ENCODE results near the gene PCGF2. TPM values are rescaled to one million over a fixed set of nuclear protein-coding genes. Genes with fewer than 3 reads are reported as not detected.
"Not testable (repeated sequence)": the region's sequence is repeated elsewhere in the genome, so short reads cannot be mapped to it uniquely, and the experiment has no call there.

The PCGF2 gene
- total RNA-seq, 6 donors from 2014 or later, result 14.6 to 51.7 (median 31.9) TPM

GRCh38 chr17:38729368-38729885 lies 18.7 kb downstream of the PCGF2 start:
- ATAC-seq (ENCODE audit: low FRiP score in 2 of 2) (no peak), DNase-seq (no peak)
- Histone ChIP-seq H3K27ac (peak overlapping the region; percentile 86 to 91 (median 88)), H3K4me3 (peak overlapping the region; percentile 38 to 92 (median 83)), H3K4me1 (peaks cover 32 to 69% (median 48%) of the 10 kb centered on the region in 4 donors), H3K9me3 (no peaks in the 10 kb centered on the region), H3K27me3 (no peaks in the 10 kb centered on the region), H3K36me3 (peaks cover 2 to 33% (median 22%) of the 10 kb centered on the region in 4 donors)
- no peak for TF ChIP-seq POLR2AphosphoS5 (IDR thresholded peaks at IDR 0.05)
- no peak for TF ChIP-seq EP300 (IDR thresholded peaks at IDR 0.05)
- TF ChIP-seq, protein P1, sequence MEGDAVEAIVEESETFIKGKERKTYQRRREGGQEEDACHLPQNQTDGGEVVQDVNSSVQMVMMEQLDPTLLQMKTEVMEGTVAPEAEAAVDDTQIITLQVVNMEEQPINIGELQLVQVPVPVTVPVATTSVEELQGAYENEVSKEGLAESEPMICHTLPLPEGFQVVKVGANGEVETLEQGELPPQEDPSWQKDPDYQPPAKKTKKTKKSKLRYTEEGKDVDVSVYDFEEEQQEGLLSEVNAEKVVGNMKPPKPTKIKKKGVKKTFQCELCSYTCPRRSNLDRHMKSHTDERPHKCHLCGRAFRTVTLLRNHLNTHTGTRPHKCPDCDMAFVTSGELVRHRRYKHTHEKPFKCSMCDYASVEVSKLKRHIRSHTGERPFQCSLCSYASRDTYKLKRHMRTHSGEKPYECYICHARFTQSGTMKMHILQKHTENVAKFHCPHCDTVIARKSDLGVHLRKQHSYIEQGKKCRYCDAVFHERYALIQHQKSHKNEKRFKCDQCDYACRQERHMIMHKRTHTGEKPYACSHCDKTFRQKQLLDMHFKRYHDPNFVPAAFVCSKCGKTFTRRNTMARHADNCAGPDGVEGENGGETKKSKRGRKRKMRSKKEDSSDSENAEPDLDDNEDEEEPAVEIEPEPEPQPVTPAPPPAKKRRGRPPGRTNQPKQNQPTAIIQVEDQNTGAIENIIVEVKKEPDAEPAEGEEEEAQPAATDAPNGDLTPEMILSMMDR (IDR thresholded peaks at IDR 0.05), result no peak
- TF ChIP-seq POLR2A (IDR thresholded peaks at IDR 0.05), result no peak
- WGBS, 2 donors, result 22 to 31% methylated on average over 13 to 14 of the region's 14 CpGs

- Histone ChIP-seq H3K4me3 (no peak overlapping the region), H3K4me1 (peaks cover 36 to 68% (median 50%) of the 10 kb centered on the region in 4 donors), H3K27me3 (no peaks in the 10 kb centered on the region), H3K36me3 (peaks cover 2 to 28% (median 19%) of the 10 kb centered on the region in 4 donors), H3K9me3 (no peaks in the 10 kb centered on the region), H3K27ac (peak overlapping the region; percentile 37 to 91 (median 72))
- peak in 1 of 2 donors; percentile 59 for DNase-seq
- 44 to 58% methylated on average over 8 of the region's 8 CpGs for WGBS, 2 donors
- ATAC-seq (ENCODE audit: low FRiP score in 2 of 2), result no peak
- TF ChIP-seq POLR2AphosphoS5 (IDR thresholded peaks at IDR 0.05) (peak in 1 of 2 donors; percentile 40), EP300 (IDR thresholded peaks at IDR 0.05) (no peak), POLR2A (IDR thresholded peaks at IDR 0.05) (no peak)
- TF ChIP-seq, protein P1 (IDR thresholded peaks at IDR 0.05), result no peak
Observed at GRCh38 chr17:38728290-38728831, 19.8 kb downstream of the PCGF2 start.

GRCh38 chr17:38727736-38728135 lies 20.4 kb downstream of the PCGF2 start:
- peaks cover 2 to 30% (median 18%) of the 10 kb centered on the region in 4 donors for H3K36me3 ChIP-seq
- no peaks in the 10 kb centered on the region for H3K27me3 ChIP-seq
- no peak for TF ChIP-seq EP300 (IDR thresholded peaks at IDR 0.05)
- TF ChIP-seq POLR2A (IDR thresholded peaks at IDR 0.05), result no peak
- TF ChIP-seq POLR2AphosphoS5 (IDR thresholded peaks at IDR 0.05), result no peak
- TF ChIP-seq, protein P1 (IDR thresholded peaks at IDR 0.05), result no peak
- H3K27ac ChIP-seq, result peak overlapping the region in 3 of 4 donors; percentile 6 to 91 (median 86)
- H3K9me3 ChIP-seq, result no peaks in the 10 kb centered on the region
- no peak for DNase-seq
- no peak overlapping the region for H3K4me3 ChIP-seq
- peaks cover 36 to 63% (median 47%) of the 10 kb centered on the region in 4 donors for H3K4me1 ChIP-seq
- WGBS, 2 donors, result 72 to 79% methylated on average over 5 of the region's 5 CpGs
- no peak for ATAC-seq (ENCODE audit: low FRiP score in 2 of 2)

DNA sequence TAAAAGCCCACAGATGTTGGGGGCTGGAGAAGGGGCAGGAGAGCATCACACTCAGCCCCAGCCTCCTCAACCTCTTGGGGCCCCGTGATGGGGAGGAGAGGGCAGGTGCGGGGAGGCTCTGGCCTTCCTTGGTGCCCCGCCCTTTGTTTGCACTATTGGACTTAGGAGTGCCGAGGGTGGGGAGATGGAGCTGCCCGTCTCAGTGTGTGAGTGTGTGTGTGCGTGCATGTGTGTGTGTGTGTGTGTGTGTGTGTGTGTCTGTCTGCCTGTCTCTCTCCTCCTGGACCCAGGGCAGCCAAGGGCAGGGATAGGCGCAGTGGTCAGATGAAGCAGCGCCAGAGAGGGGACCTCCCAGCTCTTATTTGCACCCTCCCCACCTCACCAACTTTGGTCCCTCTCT lies 22.0 kb downstream of the PCGF2 start:
- DNase-seq; H3K4me3 ChIP-seq; H3K27me3 ChIP-seq; H3K27ac ChIP-seq; ATAC-seq (ENCODE audit: low FRiP score in 2 of 2); H3K9me3 ChIP-seq: not testable (repeated sequence)
- H3K4me1 ChIP-seq, result peaks cover 22 to 52% (median 33%) of the 10 kb centered on the region in 4 donors
- peaks cover 6 to 46% (median 29%) of the 10 kb centered on the region in 4 donors for H3K36me3 ChIP-seq
- WGBS, 2 donors, result 78% methylated on average over 8 of the region's 8 CpGs; no CpG with 5 or more reads in 1 of the 2 donors

- H3K36me3 ChIP-seq, result peaks cover 6 to 57% (median 38%) of the 10 kb centered on the region in 4 donors
- H3K4me1 ChIP-seq, result peaks cover 15 to 46% (median 26%) of the 10 kb centered on the region in 4 donors
- H3K4me3 ChIP-seq, result no peak overlapping the region
- TF ChIP-seq POLR2A (IDR thresholded peaks at IDR 0.05), result no peak
- TF ChIP-seq POLR2AphosphoS5 (IDR thresholded peaks at IDR 0.05), result no peak
- TF ChIP-seq, protein P1 (IDR thresholded peaks at IDR 0.05), result no peak
- TF ChIP-seq EP300 (IDR thresholded peaks at IDR 0.05), result no peak
- H3K9me3 ChIP-seq, result no peaks in the 10 kb centered on the region
- ATAC-seq (ENCODE audit: low FRiP score in 2 of 2) (no peak), DNase-seq (no peak)
- WGBS, 2 donors, result 83 to 92% methylated on average over 7 to 10 of the region's 10 CpGs
- H3K27ac ChIP-seq, result no peak overlapping the region
- no peaks in the 10 kb centered on the region for H3K27me3 ChIP-seq
Observed at GRCh38 chr17:38725066-38725465, 23.1 kb downstream of the PCGF2 start.
